HEK293 (cell line): ENCODE data around the gene RBM14.
A peak's percentile ranks its signal among the peaks of the same experiment; 100 is the strongest.

Experiments
- BCL11A ChIP-seq: fragments of 450-650 bp; formaldehyde crosslinking; IDR thresholded peaks from 2 replicates; pipeline ENCODE4 v1.5.1; 2016; ENCODE audit warnings: low read depth, missing biosample characterization, missing genetic modification characterization
- BCL11B ChIP-seq: fragments of 450-650 bp; formaldehyde crosslinking; IDR thresholded peaks from 2 replicates; pipeline ENCODE4 v1.5.1; 2016; ENCODE audit warnings: low read depth, missing biosample characterization, missing genetic modification characterization
- KLF7 ChIP-seq: fragments of 450-650 bp; formaldehyde crosslinking; IDR thresholded peaks from 2 replicates; pipeline ENCODE4 v1.5.1; 2016; ENCODE audit warnings: missing biosample characterization, missing genetic modification characterization, borderline replicate concordance
- KLF9 ChIP-seq: fragments of 450-650 bp; formaldehyde crosslinking; IDR thresholded peaks from 2 replicates; pipeline ENCODE4 v1.5.1; 2016; ENCODE audit warnings: missing biosample characterization, missing genetic modification characterization, low read depth
- PRDM4 ChIP-seq: fragments of 450-650 bp; formaldehyde crosslinking; IDR thresholded peaks from 2 replicates; pipeline ENCODE4 v1.5.1; 2017; ENCODE audit warnings: missing biosample characterization, missing genetic modification characterization
- RBAK ChIP-seq: fragments of 450-650 bp; formaldehyde crosslinking; IDR thresholded peaks from 2 replicates; pipeline ENCODE4 v1.5.1; 2016; ENCODE audit warnings: missing biosample characterization, missing genetic modification characterization
- REPIN1 ChIP-seq: fragments of 450-650 bp; formaldehyde crosslinking; IDR thresholded peaks from 2 replicates; pipeline ENCODE4 v1.5.1; 2017; ENCODE audit warnings: missing biosample characterization, missing genetic modification characterization, low read depth
- SCRT1 ChIP-seq: fragments of 450-650 bp; formaldehyde crosslinking; IDR thresholded peaks from 2 replicates; pipeline ENCODE4 v1.5.1; 2016; ENCODE audit warnings: missing biosample characterization, missing genetic modification characterization, borderline replicate concordance
- TRIM28 ChIP-seq: IDR thresholded peaks from 2 replicates; pipeline ENCODE4 v1.6.1; 2011; ENCODE audit warnings: low read length, control low read depth, borderline replicate concordance
- ZBTB10 ChIP-seq: fragments of 450-650 bp; formaldehyde crosslinking; IDR thresholded peaks from 2 replicates; pipeline ENCODE4 v1.5.1; 2016; ENCODE audit warnings: missing biosample characterization, missing genetic modification characterization
- ZFP3 ChIP-seq: fragments of 450-650 bp; formaldehyde crosslinking; IDR thresholded peaks from 2 replicates; pipeline ENCODE4 v1.5.1; 2016; ENCODE audit warnings: low read depth, missing biosample characterization, missing genetic modification characterization
- ZNF10 ChIP-seq: fragments of 450-650 bp; formaldehyde crosslinking; IDR thresholded peaks from 2 replicates; pipeline ENCODE4 v1.5.1; 2017; ENCODE audit warnings: missing biosample characterization, missing genetic modification characterization
- ZNF133 ChIP-seq: fragments of 450-650 bp; formaldehyde crosslinking; IDR thresholded peaks from 2 replicates; pipeline ENCODE4 v1.5.1; 2016; ENCODE audit warnings: missing biosample characterization, missing genetic modification characterization
- ZNF148 ChIP-seq: fragments of 450-650 bp; formaldehyde crosslinking; IDR thresholded peaks from 2 replicates; pipeline ENCODE4 v1.5.0; 2017; ENCODE audit warnings: missing biosample characterization, missing genetic modification characterization, borderline replicate concordance
- ZNF248 ChIP-seq: fragments of 450-650 bp; formaldehyde crosslinking; IDR thresholded peaks from 2 replicates; pipeline ENCODE4 v1.5.1; 2017; ENCODE audit warnings: missing biosample characterization, missing genetic modification characterization
- ZNF280C ChIP-seq: fragments of 450-650 bp; formaldehyde crosslinking; IDR thresholded peaks from 2 replicates; pipeline ENCODE4 v1.5.1; 2016; ENCODE audit warnings: missing biosample characterization, missing genetic modification characterization
- ZNF311 ChIP-seq: fragments of 450-650 bp; formaldehyde crosslinking; IDR thresholded peaks from 2 replicates; pipeline ENCODE4 v1.5.1; 2017; ENCODE audit warnings: missing biosample characterization, missing genetic modification characterization, borderline replicate concordance
- ZNF324 ChIP-seq: fragments of 450-650 bp; formaldehyde crosslinking; IDR thresholded peaks from 2 replicates; pipeline ENCODE4 v1.5.1; 2016; ENCODE audit warnings: missing biosample characterization, missing genetic modification characterization
- ZNF354C ChIP-seq: fragments of 450-650 bp; formaldehyde crosslinking; IDR thresholded peaks from 2 replicates; pipeline ENCODE4 v1.5.1; 2016; ENCODE audit warnings: missing biosample characterization, missing genetic modification characterization, low read depth, borderline replicate concordance
- ZNF362 ChIP-seq: fragments of 450-650 bp; formaldehyde crosslinking; IDR thresholded peaks from 2 replicates; pipeline ENCODE4 v1.5.1; 2016; ENCODE audit warnings: missing biosample characterization, missing genetic modification characterization
- ZNF37A ChIP-seq: fragments of 450-650 bp; IDR thresholded peaks from 2 replicates; pipeline ENCODE4 v1.5.1; 2018; ENCODE audit warnings: missing biosample characterization, missing genetic modification characterization
- ZNF48 ChIP-seq: fragments of 450-650 bp; formaldehyde crosslinking; IDR thresholded peaks from 2 replicates; pipeline ENCODE4 v1.5.1; 2016; ENCODE audit warnings: missing biosample characterization, missing genetic modification characterization
- ZNF510 ChIP-seq: fragments of 450-650 bp; formaldehyde crosslinking; IDR thresholded peaks from 2 replicates; pipeline ENCODE4 v1.5.1; 2018; ENCODE audit warnings: mild to moderate bottlenecking, missing genetic modification characterization, missing biosample characterization; ENCODE audit not compliant: insufficient replicate concordance
- ZNF521 ChIP-seq: fragments of 450-650 bp; formaldehyde crosslinking; IDR thresholded peaks from 2 replicates; pipeline ENCODE4 v1.5.1; 2017; ENCODE audit warnings: missing biosample characterization, mild to moderate bottlenecking, missing genetic modification characterization
- ZNF548 ChIP-seq: fragments of 450-650 bp; formaldehyde crosslinking; IDR thresholded peaks from 2 replicates; pipeline ENCODE4 v1.5.1; 2016; ENCODE audit warnings: missing biosample characterization, missing genetic modification characterization
- ZNF555 ChIP-seq: fragments of 450-650 bp; formaldehyde crosslinking; conservative IDR thresholded peaks from 2 replicates; pipeline ENCODE4 v1.5.1; 2017; ENCODE audit warnings: missing biosample characterization, mild to moderate bottlenecking, missing genetic modification characterization, inconsistent platforms
- ZNF670 ChIP-seq: fragments of 450-650 bp; formaldehyde crosslinking; IDR thresholded peaks from 2 replicates; pipeline ENCODE4 v1.5.1; 2016; ENCODE audit warnings: missing biosample characterization, missing genetic modification characterization, low read depth
- ZNF701 ChIP-seq: fragments of 450-650 bp; formaldehyde crosslinking; IDR thresholded peaks from 2 replicates; pipeline ENCODE4 v1.5.1; 2016; ENCODE audit warnings: missing biosample characterization, missing genetic modification characterization
- ZNF76 ChIP-seq: fragments of 450-650 bp; formaldehyde crosslinking; IDR thresholded peaks from 2 replicates; pipeline ENCODE4; 2016; ENCODE audit warnings: low read depth, missing biosample characterization, missing genetic modification characterization, borderline replicate concordance

Gene RBM14

GRCh38 chr11:66616379-66617154 is at the start of gene RBM14 (continued):
- TF ChIP-seq ZNF148 (tag by site-specific recombination) (no peak), ZNF362 (no peak), TRIM28 (peak; percentile 42; the same call in 1 of the 2 replicates), BCL11B (tag by site-specific recombination) (no peak), ZNF548 (tag by site-specific recombination) (no peak), ZNF10 (tag by site-specific recombination) (no peak), SCRT1 (no peak), PRDM4 (tag by site-specific recombination) (no peak), BCL11A (tag by site-specific recombination) (no peak), ZFP3 (no peak), REPIN1 (no peak), RBAK (tag by site-specific recombination) (no peak), ZNF48 (tag by site-specific recombination) (no peak), ZNF324 (tag by site-specific recombination) (no peak), ZBTB10 (tag by site-specific recombination) (no peak), ZNF354C (tag by site-specific recombination) (no peak), ZNF133 (tag by site-specific recombination) (no peak), ZNF701 (tag by site-specific recombination) (no peak), KLF9 (tag by site-specific recombination) (peak; percentile 90), ZNF37A (tag by site-specific recombination) (no peak), ZNF521 (tag by site-specific recombination) (no peak), ZNF248 (tag by site-specific recombination) (no peak), ZNF76 (tag by site-specific recombination) (peak; percentile 55; the same call in 1 of the 2 replicates), KLF7 (tag by site-specific recombination) (0 out of 2 replicates have a peak, but pooled peaks have one; percentile 30), ZNF555 (tag by site-specific recombination) (no peak), ZNF510 (tag by site-specific recombination) (no peak), ZNF670 (no peak), ZNF311 (no peak), ZNF280C (tag by site-specific recombination) (no peak)
